GM06990 (cell line): ENCODE data around the gene MATN4.
A peak's percentile ranks its signal among the peaks of the same experiment; 100 is the strongest.

Experiments
- DNase-seq: peaks from one replicate; pipeline ENCODE4 v3.0.0-alpha.2; 2011; ENCODE audit not compliant: insufficient read length; ENCODE audit errors: extremely low read depth
- H3K27me3 ChIP-seq: replicated peaks from 2 replicates; pipeline ENCODE4 v1.6.0; 2011; ENCODE audit warnings: low read length; ENCODE audit not compliant: control insufficient read depth, insufficient read depth
- H3K36me3 ChIP-seq: 2 replicates; pipeline ENCODE4 v1.5.1; 2011; ENCODE audit warnings: low read length; ENCODE audit not compliant: control insufficient read depth, insufficient read depth
- H3K4me3 ChIP-seq: replicated peaks from 2 replicates; pipeline ENCODE4 v1.5.1; 2011; ENCODE audit warnings: low read depth, mild to moderate bottlenecking, control low read depth, low read length
- TF ChIP-seq, protein P1 (sequence below): IDR thresholded peaks from 2 replicates; pipeline ENCODE4 v1.5.1; 2011; ENCODE audit warnings: low read length, control low read depth, mild to moderate bottlenecking, inconsistent platforms; ENCODE audit not compliant: insufficient read depth, poor library complexity, severe bottlenecking

MATN4 gene

DNA sequence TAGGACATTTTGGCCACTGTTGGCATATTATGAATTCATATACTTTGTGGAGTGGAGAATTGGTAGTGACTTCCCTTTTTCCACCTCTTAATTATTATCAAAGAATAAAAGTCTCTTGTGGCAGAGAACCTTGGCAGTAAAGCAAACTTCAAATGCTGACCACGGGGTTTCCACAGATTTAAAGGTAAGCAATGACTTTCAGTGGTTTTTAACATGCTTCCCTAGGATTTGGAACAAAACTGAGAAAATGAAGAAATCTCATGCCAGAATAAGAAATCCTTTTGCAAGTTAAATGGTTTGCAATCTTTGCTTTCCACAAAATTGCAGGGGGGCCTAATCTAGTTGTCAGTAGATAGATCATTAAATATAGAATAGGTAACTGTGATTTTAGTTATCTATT, 42.1 kb upstream of the MATN4 start:
- no peak for DNase-seq
- TF ChIP-seq, protein P1, sequence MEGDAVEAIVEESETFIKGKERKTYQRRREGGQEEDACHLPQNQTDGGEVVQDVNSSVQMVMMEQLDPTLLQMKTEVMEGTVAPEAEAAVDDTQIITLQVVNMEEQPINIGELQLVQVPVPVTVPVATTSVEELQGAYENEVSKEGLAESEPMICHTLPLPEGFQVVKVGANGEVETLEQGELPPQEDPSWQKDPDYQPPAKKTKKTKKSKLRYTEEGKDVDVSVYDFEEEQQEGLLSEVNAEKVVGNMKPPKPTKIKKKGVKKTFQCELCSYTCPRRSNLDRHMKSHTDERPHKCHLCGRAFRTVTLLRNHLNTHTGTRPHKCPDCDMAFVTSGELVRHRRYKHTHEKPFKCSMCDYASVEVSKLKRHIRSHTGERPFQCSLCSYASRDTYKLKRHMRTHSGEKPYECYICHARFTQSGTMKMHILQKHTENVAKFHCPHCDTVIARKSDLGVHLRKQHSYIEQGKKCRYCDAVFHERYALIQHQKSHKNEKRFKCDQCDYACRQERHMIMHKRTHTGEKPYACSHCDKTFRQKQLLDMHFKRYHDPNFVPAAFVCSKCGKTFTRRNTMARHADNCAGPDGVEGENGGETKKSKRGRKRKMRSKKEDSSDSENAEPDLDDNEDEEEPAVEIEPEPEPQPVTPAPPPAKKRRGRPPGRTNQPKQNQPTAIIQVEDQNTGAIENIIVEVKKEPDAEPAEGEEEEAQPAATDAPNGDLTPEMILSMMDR, result no peak
- Histone ChIP-seq H3K4me3 (no peak overlapping the region), H3K36me3 (no peaks in the 10 kb centered on the region), H3K27me3 (no peaks in the 10 kb centered on the region)

DNA sequence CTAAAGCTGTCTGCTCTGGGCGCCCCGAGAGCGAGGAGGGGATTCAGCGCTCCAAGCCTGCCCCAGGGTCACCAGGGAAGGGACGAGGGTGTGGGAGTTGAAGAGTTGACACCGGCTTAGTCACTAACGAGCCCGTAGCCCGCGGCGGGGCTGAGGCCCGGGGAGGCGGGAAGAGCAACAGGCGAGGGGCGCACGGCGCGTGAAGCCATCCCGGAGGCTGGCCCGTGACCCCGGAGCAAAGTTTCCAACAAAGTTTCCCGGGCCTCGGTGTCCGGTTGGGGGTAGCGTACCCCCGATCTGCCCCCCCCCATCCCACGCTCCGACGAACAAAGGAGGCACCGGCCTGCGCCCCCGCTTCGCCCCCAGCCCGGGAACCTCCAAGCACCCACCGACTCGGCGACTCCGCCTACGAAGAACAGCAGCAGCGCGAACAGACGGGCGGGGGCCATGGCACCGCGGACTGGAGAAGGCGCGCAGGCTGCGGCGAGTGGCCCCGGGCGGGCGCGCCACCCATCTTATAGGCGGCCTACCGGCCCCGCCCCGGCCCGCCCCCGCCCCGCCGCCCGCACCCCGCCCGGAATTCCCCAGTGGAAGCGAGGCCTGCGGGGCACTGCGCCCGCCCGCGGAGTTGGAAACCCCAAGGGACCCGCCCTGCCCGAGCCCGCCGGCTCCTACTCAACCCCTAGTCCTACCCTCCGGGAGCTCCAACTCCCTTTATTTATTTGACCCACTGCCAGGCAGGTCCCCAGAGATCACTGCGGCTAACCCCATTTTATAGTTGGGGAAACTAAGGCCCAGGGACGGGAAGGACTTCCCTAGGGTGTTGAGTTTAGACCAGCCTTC, 40.1 kb upstream of the MATN4 start, which contains the start of gene SDC4:
SDC4 (minus strand) TSS at position 489 of the 843 bp plus-strand sequence; CDS start at position 449, 40 bp downstream.
- peak within 1 kb of the TSS; percentile 54 for H3K4me3 ChIP-seq
- H3K36me3 ChIP-seq, result no peaks in the 10 kb centered on the region
- no peaks in the 10 kb centered on the region for H3K27me3 ChIP-seq
- TF ChIP-seq, protein P1, result no peak
- peak; percentile 47 for DNase-seq

DNA sequence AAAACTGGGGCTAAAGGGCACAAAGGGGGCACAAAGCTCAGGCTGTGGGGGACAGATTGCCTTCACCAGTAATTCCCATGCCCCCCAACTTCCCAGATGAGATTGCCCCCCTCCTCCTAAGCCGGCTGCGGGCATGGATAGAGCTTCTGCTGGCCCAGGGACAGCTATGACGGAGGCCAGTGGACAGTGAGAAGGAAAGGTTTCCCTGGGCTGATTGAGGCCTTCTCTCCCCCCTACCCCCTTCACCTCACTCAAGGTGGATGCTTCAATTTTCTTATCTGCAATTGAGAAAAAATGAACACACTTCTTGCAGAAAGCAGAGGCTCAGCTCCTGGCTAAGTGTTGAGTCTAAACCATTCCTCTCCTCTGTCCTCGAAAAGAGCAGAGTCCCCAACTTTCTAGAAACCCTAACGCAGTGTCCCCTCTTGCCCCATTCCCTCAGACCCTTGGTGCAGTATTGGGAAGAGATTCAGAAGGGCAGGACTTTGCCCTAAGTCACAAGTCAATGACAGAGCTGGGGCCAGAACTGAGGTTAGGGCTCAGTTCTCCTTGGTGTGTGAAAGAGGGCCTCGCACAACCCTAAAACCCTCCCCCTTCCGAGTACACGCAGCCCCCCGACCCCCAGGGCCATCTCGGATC, 39.3 kb upstream of the MATN4 start:
- Histone ChIP-seq H3K27me3 (no peaks in the 10 kb centered on the region), H3K36me3 (no peaks in the 10 kb centered on the region), H3K4me3 (peak overlapping the region; percentile 54)
- DNase-seq, result no peak
- TF ChIP-seq, protein P1, result no peak

DNA sequence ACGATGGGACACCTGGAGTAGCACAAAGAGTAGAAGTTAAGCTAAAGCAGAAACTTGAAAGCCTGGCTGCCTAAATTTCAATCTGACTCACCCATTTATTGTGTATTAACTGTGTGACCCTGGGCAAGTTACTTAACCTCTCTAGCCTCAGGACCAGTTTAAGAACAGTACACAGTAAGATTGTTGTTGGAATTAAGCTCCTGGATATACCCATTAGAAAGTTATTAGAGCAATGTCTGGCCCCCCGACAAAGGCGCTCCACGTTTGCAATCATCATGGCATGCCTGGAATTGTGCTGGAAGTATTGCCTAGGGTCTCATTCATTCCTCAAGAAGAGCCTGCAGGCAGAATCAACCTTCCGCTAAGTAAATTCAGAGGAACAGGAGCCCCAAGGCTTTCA, 38.8 kb upstream of the MATN4 start:
- no peaks in the 10 kb centered on the region for H3K36me3 ChIP-seq
- H3K27me3 ChIP-seq, result no peaks in the 10 kb centered on the region
- TF ChIP-seq, protein P1, result no peak
- no peak overlapping the region for H3K4me3 ChIP-seq
- no peak for DNase-seq

DNA sequence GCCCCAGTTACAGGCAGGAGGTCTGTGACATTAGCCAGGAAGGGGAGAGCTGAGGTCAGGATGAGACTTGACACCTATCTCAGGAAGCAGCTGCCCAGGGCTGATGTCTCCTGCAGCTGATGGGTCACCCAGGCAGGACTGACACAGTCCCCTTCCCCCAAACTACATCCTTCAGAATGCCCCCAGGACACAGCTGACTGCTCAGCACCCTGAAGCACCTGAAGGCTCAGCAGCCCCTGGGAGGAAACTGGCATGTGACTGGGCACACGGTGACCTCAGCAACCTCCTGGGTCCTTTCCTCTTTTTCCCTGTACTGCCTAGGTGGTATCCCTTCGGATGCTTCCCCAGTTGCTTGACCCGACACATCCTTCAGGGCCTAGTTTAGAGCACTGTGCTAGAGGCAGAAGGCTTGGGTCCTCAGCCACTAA, 38.2 kb upstream of the MATN4 start:
- no peaks in the 10 kb centered on the region for H3K36me3 ChIP-seq
- no peak for DNase-seq
- TF ChIP-seq, protein P1, result no peak
- H3K4me3 ChIP-seq, result no peak overlapping the region
- H3K27me3 ChIP-seq, result no peaks in the 10 kb centered on the region
